Gastrocnemius medialis (tissue), 4 donors: Measurements from ENCODE around the gene NPHS1. TPM values are rescaled to one million over a fixed set of nuclear protein-coding genes. Genes with fewer than 3 reads are reported as not detected.
A peak's percentile ranks its signal among the peaks of the same experiment; 100 is the strongest.

ENCODE experiments used
- ATAC-seq, 2 donors: fragments of 150-250 bp; one replicate each; pipeline ENCODE4 v1.9.1; 2016
- DNase-seq, 2 donors: peaks; one replicate each; pipeline ENCODE4 v3.0.0-alpha.2; 2019
- H3K27ac ChIP-seq, 4 donors: fragments of 200-600 bp; sonication (generic); 1 replicate in 1 of 4; 2 replicates in 3 of 4; pipeline ENCODE4 v1.5.1; 2016 to 2018; ENCODE audit warnings: mild to moderate bottlenecking in 2 of 4, moderate library complexity in 1 of 4
- H3K27me3 ChIP-seq, 3 donors: fragments of 200-600 bp; sonication (generic) in 2 of 3; 1 replicate in 1 of 3; 2 replicates in 2 of 3; pipeline versions ENCODE4 v1.5.1 to v1.6.0; 2016 to 2019; ENCODE audit warnings: mild to moderate bottlenecking in 1 of 3, moderate library complexity in 1 of 3
- H3K36me3 ChIP-seq, 2 donors: fragments of 200-600 bp; sonication (generic) in 1 of 2; one replicate each; pipeline ENCODE4 v1.5.1; 2017 to 2018
- H3K4me1 ChIP-seq, 2 donors: fragments of 200-600 bp; sonication (generic) in 1 of 2; one replicate each; pipeline ENCODE4 v1.5.1; 2016 to 2017; ENCODE audit warnings: mild to moderate bottlenecking in 2 of 2
- H3K4me3 ChIP-seq, 4 donors: fragments of 200-600 bp; sonication (generic) in 3 of 4; 1 replicate in 1 of 4; 2 replicates in 3 of 4; pipeline ENCODE4 v1.5.1; 2016 to 2019; ENCODE audit warnings: mild to moderate bottlenecking in 2 of 4
- H3K9me3 ChIP-seq, 3 donors: fragments of 200-600 bp; sonication (generic) in 2 of 3; 1 replicate in 1 of 3; 2 replicates in 2 of 3; pipeline ENCODE4 v1.5.1; 2016 to 2019
- CTCF ChIP-seq, 5 experiments: fragments of 450-650 bp in 3 of 5; fragments of 200-600 bp in 2 of 5; sonication (generic) in 2 of 5; IDR thresholded peaks in 4 of 5; conservative IDR thresholded peaks in 1 of 5; 1 replicate in 4 of 5; 2 replicates in 1 of 5; pipeline ENCODE4 v1.5.1; 2016 to 2019; ENCODE audit warnings: antibody characterized with exemption in 5 of 5, mild to moderate bottlenecking in 3 of 5, moderate library complexity in 3 of 5
- POLR2A ChIP-seq, 2 donors: fragments of 450-650 bp; IDR thresholded peaks; one replicate each; pipeline ENCODE4 v1.6.1; 2017; ENCODE audit warnings: antibody characterized with exemption in 2 of 2, mild to moderate bottlenecking in 2 of 2, moderate library complexity in 2 of 2
- in situ Hi-C, 4 donors: fragments of 200-750 bp; cut with MboI; loops; one replicate each; pipeline versions ENCODE4 v1.15.0 to v1.8.0; 2017; ENCODE audit warnings: low sequenced_read_pairs in 4 of 4
- intact Hi-C: fragments of 100-400 bp; cut with DNase I; formaldehyde crosslinking; loops from one replicate; pipeline ENCODE4 v1.15.1; 2023; ENCODE audit warnings: low total_unique reads
- total RNA-seq, 4 donors: library from RNA; depleted of rRNA; stranded (reverse); fragments of >200 nt; gene quantifications; one replicate each; pipeline versions ENCODE4 v1.1.0 to v1.2.3, GENCODE V29; 2016

The NPHS1 gene
- total RNA-seq, 4 donors from 2014 or later = not detected

GRCh38 chr19:35868823-35869326 is 16.6 kb upstream of the NPHS1 start:
- intact Hi-C loops (no loop called here), in situ Hi-C loops (no loop called here)
- H3K4me1 ChIP-seq = peaks cover 7 to 15% of the 10 kb centered on the region in 2 donors
- no peak for DNase-seq
- no peaks in the 10 kb centered on the region for H3K36me3 ChIP-seq
- H3K9me3 ChIP-seq = no peaks in the 10 kb centered on the region
- TF ChIP-seq POLR2A (IDR thresholded peaks at IDR 0.05) (no peak), CTCF (IDR thresholded peaks at IDR 0.05 in 4 of 5, conservative IDR thresholded peaks at IDR 0.05 in 1 of 5) (no peak)
- no peak for ATAC-seq
- peaks cover 36 to 57% (median 37%) of the 10 kb centered on the region in 3 donors for H3K27me3 ChIP-seq
- H3K27ac ChIP-seq = no peak overlapping the region
- peak overlapping the region; percentile 7 to 50 (median 42) for H3K4me3 ChIP-seq

- TF ChIP-seq POLR2A (IDR thresholded peaks at IDR 0.05) (no peak), CTCF (IDR thresholded peaks at IDR 0.05 in 4 of 5, conservative IDR thresholded peaks at IDR 0.05 in 1 of 5) (no peak)
- peak within 1 kb of the TSS; percentile 7 to 50 (median 42) for H3K4me3 ChIP-seq
- H3K9me3 ChIP-seq = no peaks in the 10 kb centered on the region
- DNase-seq (no peak), ATAC-seq (peak in 1 of 2 donors; percentile 44)
- H3K27me3 ChIP-seq = peaks cover 36 to 59% (median 37%) of the 10 kb centered on the region in 3 donors
- in situ Hi-C loops = no loop called here
- peaks cover 7 to 15% of the 10 kb centered on the region in 2 donors for H3K4me1 ChIP-seq
- H3K27ac ChIP-seq = no peak within 1 kb of the TSS
- intact Hi-C loops = no loop called here
- H3K36me3 ChIP-seq = no peaks in the 10 kb centered on the region
These were observed 16.0 kb upstream of the NPHS1 start, which contains the start of gene APLP1 for GRCh38 chr19:35868172-35868822. Gene APLP1 (plus strand): TSS chr19:35868574. CDS start chr19:35868637, 63 bp downstream.

GRCh38 chr19:35863018-35863417 is 10.7 kb upstream of the NPHS1 start:
- H3K27me3 ChIP-seq = peaks cover 28 to 70% (median 42%) of the 10 kb centered on the region in 3 donors
- ATAC-seq (no peak), DNase-seq (no peak)
- no peaks in the 10 kb centered on the region for H3K4me1 ChIP-seq
- H3K36me3 ChIP-seq = no peaks in the 10 kb centered on the region
- no peak overlapping the region for H3K27ac ChIP-seq
- intact Hi-C loops (no loop called here), in situ Hi-C loops (no loop called here)
- H3K4me3 ChIP-seq = no peak overlapping the region
- H3K9me3 ChIP-seq = no peaks in the 10 kb centered on the region
- TF ChIP-seq CTCF (IDR thresholded peaks at IDR 0.05 in 4 of 5, conservative IDR thresholded peaks at IDR 0.05 in 1 of 5) (no peak), POLR2A (IDR thresholded peaks at IDR 0.05) (no peak)

GRCh38 chr19:35862528-35862927 is 10.2 kb upstream of the NPHS1 start:
- H3K27me3 ChIP-seq = peaks cover 31 to 75% (median 47%) of the 10 kb centered on the region in 3 donors

More at GRCh38 chr19:35862528-35862927, 10.2 kb upstream of the NPHS1 start:
- in situ Hi-C loops (no loop called here), intact Hi-C loops (no loop called here)
- Histone ChIP-seq H3K36me3 (no peaks in the 10 kb centered on the region), H3K4me3 (no peak overlapping the region), H3K27ac (no peak overlapping the region), H3K9me3 (no peaks in the 10 kb centered on the region), H3K4me1 (no peaks in the 10 kb centered on the region)
- DNase-seq (no peak), ATAC-seq (no peak)
- no peak for TF ChIP-seq POLR2A (IDR thresholded peaks at IDR 0.05)
- no peak for TF ChIP-seq CTCF (IDR thresholded peaks at IDR 0.05 in 4 of 5, conservative IDR thresholded peaks at IDR 0.05 in 1 of 5)
